DOHH2 (cell line): Measurements from ENCODE around the gene HNRNPLL.

Experiments
- H3F3A ChIP-seq: fragments of 200-600 bp; sonication (generic), shearing (Covaris generic); 2 replicates; pipeline ENCODE4 v1.6.0; 2016; ENCODE audit warnings: antibody characterized with exemption, mild to moderate bottlenecking; ENCODE audit not compliant: control insufficient read depth, insufficient read depth
- H3K27ac ChIP-seq: fragments of 200-600 bp; sonication (generic); 2 replicates; pipeline ENCODE4 v1.5.1; 2014; ENCODE audit warnings: low read depth, mild to moderate bottlenecking, low read length, moderate library complexity
- H3K27me3 ChIP-seq: fragments of 200-600 bp; sonication (generic); 2 replicates; pipeline ENCODE4 v1.6.1; 2014; ENCODE audit warnings: mild to moderate bottlenecking, low read length, mixed read lengths; ENCODE audit not compliant: control insufficient read depth
- H3K36me3 ChIP-seq: fragments of 200-600 bp; sonication (generic); 2 replicates; pipeline ENCODE4 v1.6.1; 2014; ENCODE audit warnings: mild to moderate bottlenecking, low read length, moderate library complexity, mixed read lengths; ENCODE audit not compliant: control insufficient read depth
- H3K4me1 ChIP-seq: fragments of 200-600 bp; sonication (generic); 2 replicates; pipeline ENCODE4 v1.6.1; 2014; ENCODE audit warnings: mild to moderate bottlenecking, low read length, mixed read lengths; ENCODE audit not compliant: control insufficient read depth
- H3K4me2 ChIP-seq: fragments of 200-600 bp; sonication (generic); 2 replicates; pipeline ENCODE4 v1.6.0; 2014; ENCODE audit warnings: mild to moderate bottlenecking, low read length, moderate library complexity
- H3K4me3 ChIP-seq: fragments of 200-600 bp; sonication (generic); 2 replicates; pipeline ENCODE4 v1.5.1; 2014; ENCODE audit warnings: mild to moderate bottlenecking, low read length, mixed read lengths
- H3K79me2 ChIP-seq: fragments of 200-600 bp; sonication (generic); 2 replicates; pipeline ENCODE4 v1.6.1; 2014; ENCODE audit warnings: mild to moderate bottlenecking, low read length, mixed read lengths; ENCODE audit not compliant: control insufficient read depth
- H3K9me2 ChIP-seq: fragments of 200-600 bp; sonication (generic); replicated peaks from 2 replicates; pipeline ENCODE4 v1.6.1; 2014; ENCODE audit warnings: mild to moderate bottlenecking, low read length, mixed read lengths; ENCODE audit not compliant: control insufficient read depth
- H3K9me3 ChIP-seq: fragments of 200-600 bp; sonication (generic); 2 replicates; pipeline ENCODE4 v1.6.1; 2014; ENCODE audit warnings: antibody characterized with exemption, low read length, mixed read lengths; ENCODE audit not compliant: control insufficient read depth, insufficient read depth
- H4K20me1 ChIP-seq: fragments of 200-600 bp; sonication (generic); 2 replicates; pipeline ENCODE4 v1.6.0; 2014; ENCODE audit warnings: low read depth, mild to moderate bottlenecking, antibody characterized with exemption, low read length, moderate library complexity; ENCODE audit not compliant: control insufficient read depth, insufficient read depth
- EZH2phosphoT487 ChIP-seq: fragments of 200-600 bp; sonication (generic); IDR thresholded peaks from 2 replicates; pipeline ENCODE4 v1.6.1; 2017; ENCODE audit warnings: borderline replicate concordance, mild to moderate bottlenecking, antibody characterized with exemption, low read length, moderate library complexity, mixed read lengths
- TF ChIP-seq, protein P1 (sequence below): fragments of 200-600 bp; sonication (generic); IDR thresholded peaks from one replicate; pipeline ENCODE4 v1.5.1; 2014; ENCODE audit warnings: antibody characterized with exemption, mild to moderate bottlenecking, low read depth, low read length; ENCODE audit not compliant: poor library complexity, severe bottlenecking

The HNRNPLL gene

GRCh38 chr2:38592951-38593350, 9.8 kb downstream of the HNRNPLL start:
- H3K36me3 ChIP-seq = no peaks in the 10 kb centered on the region
- no peak for TF ChIP-seq EZH2phosphoT487
- TF ChIP-seq, protein P1, sequence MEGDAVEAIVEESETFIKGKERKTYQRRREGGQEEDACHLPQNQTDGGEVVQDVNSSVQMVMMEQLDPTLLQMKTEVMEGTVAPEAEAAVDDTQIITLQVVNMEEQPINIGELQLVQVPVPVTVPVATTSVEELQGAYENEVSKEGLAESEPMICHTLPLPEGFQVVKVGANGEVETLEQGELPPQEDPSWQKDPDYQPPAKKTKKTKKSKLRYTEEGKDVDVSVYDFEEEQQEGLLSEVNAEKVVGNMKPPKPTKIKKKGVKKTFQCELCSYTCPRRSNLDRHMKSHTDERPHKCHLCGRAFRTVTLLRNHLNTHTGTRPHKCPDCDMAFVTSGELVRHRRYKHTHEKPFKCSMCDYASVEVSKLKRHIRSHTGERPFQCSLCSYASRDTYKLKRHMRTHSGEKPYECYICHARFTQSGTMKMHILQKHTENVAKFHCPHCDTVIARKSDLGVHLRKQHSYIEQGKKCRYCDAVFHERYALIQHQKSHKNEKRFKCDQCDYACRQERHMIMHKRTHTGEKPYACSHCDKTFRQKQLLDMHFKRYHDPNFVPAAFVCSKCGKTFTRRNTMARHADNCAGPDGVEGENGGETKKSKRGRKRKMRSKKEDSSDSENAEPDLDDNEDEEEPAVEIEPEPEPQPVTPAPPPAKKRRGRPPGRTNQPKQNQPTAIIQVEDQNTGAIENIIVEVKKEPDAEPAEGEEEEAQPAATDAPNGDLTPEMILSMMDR = no peak
- H3K27me3 ChIP-seq = peaks cover 59% of the 10 kb centered on the region
- no peak overlapping the region for H3K27ac ChIP-seq
- H3F3A ChIP-seq = no peaks in the 10 kb centered on the region
- no peaks in the 10 kb centered on the region for H3K4me1 ChIP-seq
- H3K9me3 ChIP-seq = no peaks in the 10 kb centered on the region
- H3K4me3 ChIP-seq = no peak overlapping the region
- no peaks in the 10 kb centered on the region for H3K9me2 ChIP-seq
- H3K4me2 ChIP-seq = no peak overlapping the region
- no peaks in the 10 kb centered on the region for H3K79me2 ChIP-seq
- no peaks in the 10 kb centered on the region for H4K20me1 ChIP-seq

- no peak overlapping the region for H3K4me2 ChIP-seq
- no peak overlapping the region for H3K27ac ChIP-seq
- no peaks in the 10 kb centered on the region for H3K9me2 ChIP-seq
- H3K4me1 ChIP-seq = peaks cover 8% of the 10 kb centered on the region
- H3K79me2 ChIP-seq = no peaks in the 10 kb centered on the region
- no peaks in the 10 kb centered on the region for H3K9me3 ChIP-seq
- no peak overlapping the region for H3K4me3 ChIP-seq
- TF ChIP-seq, protein P1 = no peak
- no peak for TF ChIP-seq EZH2phosphoT487
- H4K20me1 ChIP-seq = no peaks in the 10 kb centered on the region
- H3K36me3 ChIP-seq = no peaks in the 10 kb centered on the region
- no peaks in the 10 kb centered on the region for H3F3A ChIP-seq
- H3K27me3 ChIP-seq = peaks cover 61% of the 10 kb centered on the region
Measured at GRCh38 chr2:38591152-38591551, 11.6 kb downstream of the HNRNPLL start.

DNA sequence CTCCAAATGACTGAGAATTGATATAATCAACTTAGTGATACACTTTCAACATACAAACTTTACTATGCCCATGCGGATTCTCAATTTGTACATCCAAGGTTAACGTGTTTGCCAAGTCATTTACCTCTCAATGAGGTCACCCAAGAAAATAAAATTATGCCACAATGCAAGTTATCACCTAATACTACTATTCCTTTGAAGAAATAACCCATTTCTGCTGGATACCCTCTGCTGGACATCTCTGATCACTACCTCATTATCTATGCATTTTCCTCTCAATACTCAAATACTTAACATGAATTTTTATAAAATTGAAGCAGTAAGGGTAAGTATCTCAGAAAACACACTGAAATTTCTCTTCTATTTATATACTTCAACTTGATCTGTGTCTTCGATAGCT, 12.7 kb downstream of the HNRNPLL start:
- Histone ChIP-seq H3K27me3 (peaks cover 68% of the 10 kb centered on the region), H3K4me3 (no peak overlapping the region), H3K4me2 (no peak overlapping the region), H3K27ac (no peak overlapping the region), H3K79me2 (no peaks in the 10 kb centered on the region), H3F3A (no peaks in the 10 kb centered on the region), H3K9me2 (no peaks in the 10 kb centered on the region), H3K9me3 (no peaks in the 10 kb centered on the region), H4K20me1 (no peaks in the 10 kb centered on the region), H3K4me1 (peaks cover 8% of the 10 kb centered on the region), H3K36me3 (no peaks in the 10 kb centered on the region)
- no peak for TF ChIP-seq EZH2phosphoT487
- TF ChIP-seq, protein P1 = no peak

- Histone ChIP-seq H3K9me3 (no peaks in the 10 kb centered on the region), H3K4me2 (no peak overlapping the region), H4K20me1 (no peaks in the 10 kb centered on the region), H3K4me3 (no peak overlapping the region), H3K36me3 (no peaks in the 10 kb centered on the region), H3K4me1 (peaks cover 8% of the 10 kb centered on the region), H3K27me3 (peaks cover 53% of the 10 kb centered on the region), H3K27ac (no peak overlapping the region), H3F3A (no peaks in the 10 kb centered on the region), H3K9me2 (no peaks in the 10 kb centered on the region), H3K79me2 (no peaks in the 10 kb centered on the region)
- TF ChIP-seq, protein P1 = no peak
- TF ChIP-seq EZH2phosphoT487 = no peak
Measured at GRCh38 chr2:38586931-38587330, 15.8 kb downstream of the HNRNPLL start.
